Occipital lobe (tissue), 2 donors: ENCODE data around the gene SLC41A1. TPM values are rescaled to one million over a fixed set of nuclear protein-coding genes. Genes with fewer than 3 reads are reported as not detected.
A peak's percentile ranks its signal among the peaks of the same experiment; 100 is the strongest.
"Not testable (repeated sequence)": the region's sequence is repeated elsewhere in the genome, so short reads cannot be mapped to it uniquely, and the experiment has no call there.

Source experiments
- DNase-seq: peaks from one replicate; lab custom pipeline; 2025; lab: John Stamatoyannopoulos, UW
- total RNA-seq: library from RNA; depleted of rRNA; stranded (reverse); fragments of >200 nt; gene quantifications from one replicate; pipeline ENCODE4 v1.2.3, GENCODE V29; 2014

SLC41A1 gene
- total RNA-seq, result 11.2 TPM

DNA sequence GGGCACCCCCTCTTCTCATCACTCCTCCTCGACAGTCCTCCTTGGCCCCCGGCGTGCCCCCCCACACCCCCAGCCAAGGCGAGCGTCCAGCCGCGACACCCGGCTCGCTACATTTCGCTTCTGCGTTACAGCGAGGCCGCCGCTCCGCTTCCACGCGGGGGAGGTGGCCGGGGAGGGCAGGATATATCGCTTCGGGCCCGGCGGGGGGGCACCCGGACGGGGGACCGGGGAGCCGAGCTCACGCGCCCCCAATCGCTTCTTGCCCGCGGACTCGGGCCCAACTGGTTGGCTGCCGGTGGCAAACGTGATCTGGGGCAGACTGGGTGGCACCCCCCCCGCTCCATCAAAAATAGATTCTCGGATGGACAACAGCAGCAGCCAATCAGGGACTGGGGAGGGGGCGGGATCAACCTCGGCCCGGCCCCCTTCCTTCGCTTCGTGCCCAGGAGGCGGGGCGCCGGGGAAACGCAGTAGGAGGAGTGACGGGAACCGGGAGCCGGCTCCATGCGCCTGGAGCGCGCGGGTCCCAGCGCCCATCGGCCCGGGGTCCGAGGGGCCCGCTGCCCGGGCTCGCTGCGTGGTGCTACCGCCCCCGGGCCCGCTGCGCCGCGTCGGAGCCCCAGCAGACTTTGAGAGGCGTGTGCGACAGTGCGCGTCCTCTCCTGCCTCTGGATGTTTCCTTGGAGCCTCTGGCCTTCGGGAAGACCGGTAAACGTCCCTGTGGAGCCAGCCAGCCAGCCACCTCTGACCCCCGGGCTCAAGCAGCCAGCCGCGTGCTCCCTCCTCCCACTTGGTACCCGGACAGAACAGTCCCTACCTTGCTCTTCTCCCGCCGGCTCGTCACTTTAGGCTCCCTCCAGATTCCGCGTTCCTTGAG, at the start of gene SLC41A1:
Gene SLC41A1, minus strand, starts transcription at position 321 of the 877 bp plus-strand sequence. CDS start 2,757 bp downstream, outside the sequence.
- DNase-seq, result peak; percentile 93

- no peak for DNase-seq
Observed at GRCh38 chr1:205861540-205861939, 48.5 kb upstream of the SLC41A1 start.

- no peak for DNase-seq
Observed at GRCh38 chr1:205858141-205858961, 45.4 kb upstream of the SLC41A1 start.

GRCh38 chr1:205857501-205857900, 44.5 kb upstream of the SLC41A1 start:
- DNase-seq, result not testable (repeated sequence)

DNA sequence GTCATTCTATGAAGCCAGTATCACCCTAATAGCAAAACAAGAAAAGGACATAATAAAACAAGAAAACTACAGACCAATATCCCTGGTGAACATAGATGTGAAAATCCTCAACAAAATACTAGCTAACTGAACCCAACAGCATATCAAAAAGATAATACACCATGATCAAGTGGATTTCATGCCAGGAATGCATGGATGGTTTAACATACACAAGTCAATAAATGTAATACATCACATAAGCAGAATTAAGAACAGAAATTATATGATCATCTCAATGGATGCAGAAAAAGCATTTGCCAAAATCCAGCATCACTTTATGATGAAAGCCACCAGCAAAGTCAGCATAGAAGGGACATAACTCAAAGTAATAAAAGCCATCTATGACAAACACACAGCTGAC, 43.4 kb upstream of the SLC41A1 start:
- DNase-seq, result no peak

GRCh38 chr1:205852969-205853368, 40.0 kb upstream of the SLC41A1 start:
- DNase-seq, result no peak

- no peak for DNase-seq
Observed at GRCh38 chr1:205851993-205852392, 39.0 kb upstream of the SLC41A1 start.

GRCh38 chr1:205849619-205850355, 36.8 kb upstream of the SLC41A1 start, which contains the start of gene PM20D1:
TSS of gene PM20D1 (minus strand) at chr1:205850132. CDS start at chr1:205850072, 60 bp downstream.
- peak; percentile 79 for DNase-seq

DNA sequence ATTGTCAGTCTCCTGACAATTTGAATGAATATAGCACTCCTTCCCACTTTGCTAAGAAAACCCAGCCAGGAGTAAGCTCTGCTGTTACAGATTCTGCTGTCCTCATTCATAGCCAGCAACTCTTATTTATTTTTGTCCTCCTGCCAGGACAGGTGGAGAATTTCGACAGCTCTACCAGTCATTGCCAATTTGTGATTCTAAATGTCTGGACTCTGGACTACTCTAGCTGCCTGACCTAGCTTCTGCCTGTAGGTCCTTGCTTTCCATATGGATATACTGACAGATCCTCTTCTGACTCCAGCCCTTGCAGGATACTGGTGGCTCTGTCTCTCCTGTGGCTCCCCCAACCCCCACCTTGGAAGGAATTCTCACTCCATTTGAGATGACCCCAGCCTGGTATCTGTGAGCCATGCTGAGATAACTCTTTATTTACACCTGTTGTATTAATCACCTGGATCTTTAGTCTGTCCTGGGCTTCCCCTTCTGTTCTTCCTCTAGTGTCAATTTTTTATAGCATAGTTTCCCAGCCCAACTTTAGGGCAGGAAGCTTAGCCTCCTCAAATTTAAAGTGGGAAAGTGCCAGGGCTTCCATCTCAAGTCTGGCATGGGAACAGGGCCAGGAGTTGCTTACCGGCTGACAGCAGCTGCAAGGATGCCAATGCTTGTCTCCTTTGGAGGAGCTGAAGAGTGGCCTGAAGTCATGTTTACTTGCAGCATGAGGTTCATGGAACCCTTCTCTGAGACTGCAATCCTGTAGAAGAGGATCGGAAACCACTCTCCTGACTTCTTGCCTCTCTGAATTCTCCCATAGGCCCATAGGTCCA, 30.2 kb upstream of the SLC41A1 start:
- DNase-seq, result no peak

DNA sequence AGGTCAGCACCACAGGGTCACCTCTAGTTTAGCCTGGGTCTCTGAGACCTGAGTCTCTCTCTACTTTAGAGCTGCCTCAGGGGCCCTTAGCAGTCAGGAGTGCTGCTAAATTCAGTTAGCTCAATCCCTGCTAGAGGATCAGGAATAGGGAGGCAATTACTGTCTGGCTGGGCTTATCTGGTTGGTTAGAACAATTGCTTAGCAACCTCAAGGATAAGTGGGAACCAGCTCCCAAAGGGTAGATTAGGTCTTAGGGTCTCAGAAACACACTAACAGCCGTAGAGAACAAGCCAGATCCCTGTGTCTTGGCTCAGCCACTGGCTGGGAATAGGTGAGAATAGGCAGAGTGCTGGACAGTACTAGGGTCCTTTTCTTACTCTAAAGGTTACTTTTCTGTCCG, 29.2 kb upstream of the SLC41A1 start:
- no peak for DNase-seq

- DNase-seq, result no peak
Observed at GRCh38 chr1:205840146-205840923, 27.3 kb upstream of the SLC41A1 start.

DNA sequence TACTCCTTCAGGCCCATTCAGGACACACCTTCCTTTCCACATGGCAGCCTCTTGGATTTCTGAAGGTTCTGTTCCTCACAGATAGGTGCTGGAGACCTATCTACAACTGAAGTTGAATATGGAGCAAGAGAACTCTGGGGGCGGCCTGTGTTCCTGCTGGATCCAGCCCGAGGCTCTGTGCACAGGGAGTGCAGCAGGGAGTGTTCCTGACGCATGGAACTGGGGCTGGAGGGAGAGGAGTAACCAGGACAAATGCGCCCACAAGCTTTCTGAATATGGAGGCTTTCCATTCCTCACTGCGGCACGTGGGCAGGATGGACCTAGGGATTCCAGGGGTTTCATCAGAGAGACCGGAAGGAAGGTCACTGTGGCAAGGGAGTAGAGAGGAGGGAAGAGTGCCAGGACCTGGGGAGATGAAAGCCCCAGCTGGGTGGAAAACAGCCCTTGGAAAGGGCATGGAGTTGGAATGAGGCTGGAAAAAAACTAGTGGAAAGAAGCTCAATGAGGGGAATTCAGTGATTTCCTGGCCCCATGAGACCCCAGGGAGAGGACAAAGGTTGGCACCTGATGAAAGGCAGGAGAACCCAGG, 24.5 kb upstream of the SLC41A1 start:
- DNase-seq, result peak; percentile 31

GRCh38 chr1:205834751-205835150, 21.8 kb upstream of the SLC41A1 start:
- no peak for DNase-seq

- no peak for DNase-seq
Observed at GRCh38 chr1:205832326-205832751, 19.3 kb upstream of the SLC41A1 start.

- no peak for DNase-seq
Observed at GRCh38 chr1:205827623-205828022, 14.6 kb upstream of the SLC41A1 start.

GRCh38 chr1:205826995-205827394, 14.0 kb upstream of the SLC41A1 start:
- DNase-seq, result no peak

GRCh38 chr1:205826016-205826806, 13.2 kb upstream of the SLC41A1 start:
- no peak for DNase-seq

- DNase-seq, result no peak
Observed at GRCh38 chr1:205824180-205824579, 11.2 kb upstream of the SLC41A1 start.

GRCh38 chr1:205823260-205823659, 10.3 kb upstream of the SLC41A1 start:
- DNase-seq, result not testable (repeated sequence)
